IPS DF 6.9 (cell line): ENCODE results near the gene SURF1.
A peak's percentile ranks its signal among the peaks of the same experiment; 100 is the strongest.

ENCODE experiments used
- DNase-seq: peaks from one replicate; pipeline ENCODE4 v3.0.0-alpha.2; 2013; ENCODE audit warnings: low read depth, low spot score
- H3K27ac ChIP-seq: one replicate; pipeline ENCODE4 v1.5.1; 2013; ENCODE audit warnings: low read length, control low read depth
- H3K27me3 ChIP-seq: 2 replicates; pipeline ENCODE4 v1.6.1; 2013; ENCODE audit warnings: mild to moderate bottlenecking, low read length; ENCODE audit not compliant: control insufficient read depth, insufficient read depth
- H3K36me3 ChIP-seq: 2 replicates; pipeline ENCODE4 v1.6.1; 2013; ENCODE audit warnings: low read length; ENCODE audit not compliant: control insufficient read depth, insufficient read depth
- H3K4me1 ChIP-seq: 2 replicates; pipeline ENCODE4 v1.6.1; 2013; ENCODE audit warnings: low read length; ENCODE audit not compliant: control insufficient read depth, insufficient read depth
- H3K4me3 ChIP-seq: 2 replicates; pipeline ENCODE4 v1.5.1; 2013; ENCODE audit warnings: mild to moderate bottlenecking, low read length
- H3K9me3 ChIP-seq: 2 replicates; pipeline ENCODE4 v1.6.1; 2013; ENCODE audit warnings: low read length, inconsistent platforms; ENCODE audit not compliant: control insufficient read depth, insufficient read depth
- WGBS: extraction: QIAGEN DNeasy Blood & Tissue Kit; methylation state at CpG from one replicate; pipeline ENCODE4 v1.1.7; 2013; ENCODE audit warnings: mixed read lengths, missing lambda C conversion rate; ENCODE audit not compliant: insufficient read length, insufficient coverage; 5-methylcytosine and 5-hydroxymethylcytosine counted together

SURF1 gene

GRCh38 chr9:133351908-133352634 is 4.2 kb downstream of the SURF1 start:
- DNase-seq, result no peak
- Histone ChIP-seq H3K36me3 (peaks cover 37% of the 10 kb centered on the region), H3K9me3 (no peaks in the 10 kb centered on the region), H3K4me3 (no peak overlapping the region), H3K27me3 (no peaks in the 10 kb centered on the region), H3K4me1 (no peaks in the 10 kb centered on the region), H3K27ac (no peak overlapping the region)
- whole genome bisulfite sequencing, result no CpG with 5 or more reads among the region's 14 CpGs

- Histone ChIP-seq H3K9me3 (no peaks in the 10 kb centered on the region), H3K27me3 (no peaks in the 10 kb centered on the region), H3K4me3 (no peak overlapping the region), H3K27ac (no peak overlapping the region), H3K36me3 (peaks cover 37% of the 10 kb centered on the region), H3K4me1 (peaks cover under 1% of the 10 kb centered on the region; the same call in 1 of the 2 replicates)
- DNase-seq, result no peak
- no CpG with 5 or more reads among the region's 3 CpGs for WGBS
These were observed 4.8 kb downstream of the SURF1 start for GRCh38 chr9:133351526-133351907.

- no CpG with 5 or more reads among the region's 15 CpGs for WGBS
- no peaks in the 10 kb centered on the region for H3K27me3 ChIP-seq
- peaks cover 46% of the 10 kb centered on the region for H3K36me3 ChIP-seq
- no peak overlapping the region for H3K4me3 ChIP-seq
- H3K4me1 ChIP-seq, result peaks cover 2% of the 10 kb centered on the region; the same call in 1 of the 2 replicates
- no peak overlapping the region for H3K27ac ChIP-seq
- no peak for DNase-seq
- no peaks in the 10 kb centered on the region for H3K9me3 ChIP-seq
These were observed 6.2 kb downstream of the SURF1 start for GRCh38 chr9:133349965-133350616.

- Histone ChIP-seq H3K4me3 (peak overlapping the region; percentile 99), H3K4me1 (peaks cover 2% of the 10 kb centered on the region; the same call in 1 of the 2 replicates), H3K27me3 (no peaks in the 10 kb centered on the region), H3K9me3 (no peaks in the 10 kb centered on the region), H3K36me3 (peaks cover 53% of the 10 kb centered on the region), H3K27ac (no peak overlapping the region)
- DNase-seq, result no peak
- WGBS, result no CpG with 5 or more reads among the region's 25 CpGs
These were observed 7.3 kb downstream of the SURF1 start for GRCh38 chr9:133348718-133349573.

- no peak for DNase-seq
- H3K36me3 ChIP-seq, result peaks cover 61% of the 10 kb centered on the region
- no peak within 1 kb of the TSS for H3K27ac ChIP-seq
These were observed 8.1 kb downstream of the SURF1 start, which contains the start of the genes MED22 and RPL7A for GRCh38 chr9:133347985-133348717. Gene MED22, minus strand, starts transcription at chr9:133348131. Its CDS starts 1,469 bp downstream, at chr9:133346662. Gene RPL7A, plus strand, starts transcription at chr9:133348218. Its CDS starts 26 bp downstream, at chr9:133348244.

GRCh38 chr9:133347515-133347984 is 8.7 kb downstream of the SURF1 start:
- WGBS, result no CpG with 5 or more reads among the region's 41 CpGs
- Histone ChIP-seq H3K4me3 (peak overlapping the region; percentile 99), H3K36me3 (peaks cover 58% of the 10 kb centered on the region), H3K4me1 (peaks cover 2% of the 10 kb centered on the region; the same call in 1 of the 2 replicates), H3K27me3 (no peaks in the 10 kb centered on the region), H3K27ac (no peak overlapping the region), H3K9me3 (no peaks in the 10 kb centered on the region)
- no peak for DNase-seq

More at GRCh38 chr9:133347985-133348717, 8.1 kb downstream of the SURF1 start, which contains the start of the genes MED22 and RPL7A:
- Histone ChIP-seq H3K27me3 (no peaks in the 10 kb centered on the region), H3K4me1 (peaks cover 2% of the 10 kb centered on the region; the same call in 1 of the 2 replicates), H3K4me3 (peak within 1 kb of the TSS; percentile 99), H3K9me3 (no peaks in the 10 kb centered on the region)
- no CpG with 5 or more reads among the region's 64 CpGs for WGBS

GRCh38 chr9:133346021-133346785 is 10.1 kb downstream of the SURF1 start:
- H3K9me3 ChIP-seq, result no peaks in the 10 kb centered on the region
- H3K4me1 ChIP-seq, result peaks cover 2% of the 10 kb centered on the region; the same call in 1 of the 2 replicates
- no peak for DNase-seq
- H3K4me3 ChIP-seq, result peak overlapping the region; percentile 99; the same call in 1 of the 2 replicates
- no peaks in the 10 kb centered on the region for H3K27me3 ChIP-seq
- H3K36me3 ChIP-seq, result peaks cover 57% of the 10 kb centered on the region
- H3K27ac ChIP-seq, result no peak overlapping the region
- no CpG with 5 or more reads among the region's 15 CpGs for WGBS

- no CpG with 5 or more reads among the region's 6 CpGs for WGBS
- Histone ChIP-seq H3K36me3 (peaks cover 62% of the 10 kb centered on the region), H3K27me3 (no peaks in the 10 kb centered on the region), H3K9me3 (no peaks in the 10 kb centered on the region), H3K4me1 (peaks cover 2% of the 10 kb centered on the region; the same call in 1 of the 2 replicates), H3K27ac (no peak overlapping the region), H3K4me3 (no peak overlapping the region)
- no peak for DNase-seq
These were observed 10.7 kb downstream of the SURF1 start for GRCh38 chr9:133345596-133345995.

- H3K9me3 ChIP-seq, result no peaks in the 10 kb centered on the region
- DNase-seq, result no peak
- peaks cover 2% of the 10 kb centered on the region; the same call in 1 of the 2 replicates for H3K4me1 ChIP-seq
- H3K36me3 ChIP-seq, result peaks cover 62% of the 10 kb centered on the region
- H3K4me3 ChIP-seq, result no peak overlapping the region
- no peaks in the 10 kb centered on the region for H3K27me3 ChIP-seq
- H3K27ac ChIP-seq, result no peak overlapping the region
- no CpG with 5 or more reads among the region's 12 CpGs for WGBS
These were observed 11.3 kb downstream of the SURF1 start for GRCh38 chr9:133344979-133345378.
